ENCODE measurements around the gene PREP.
"Not testable (repeated sequence)": the region's sequence is repeated elsewhere in the genome, so short reads cannot be mapped to it uniquely, and the experiment has no call there.

PREP gene

DNA sequence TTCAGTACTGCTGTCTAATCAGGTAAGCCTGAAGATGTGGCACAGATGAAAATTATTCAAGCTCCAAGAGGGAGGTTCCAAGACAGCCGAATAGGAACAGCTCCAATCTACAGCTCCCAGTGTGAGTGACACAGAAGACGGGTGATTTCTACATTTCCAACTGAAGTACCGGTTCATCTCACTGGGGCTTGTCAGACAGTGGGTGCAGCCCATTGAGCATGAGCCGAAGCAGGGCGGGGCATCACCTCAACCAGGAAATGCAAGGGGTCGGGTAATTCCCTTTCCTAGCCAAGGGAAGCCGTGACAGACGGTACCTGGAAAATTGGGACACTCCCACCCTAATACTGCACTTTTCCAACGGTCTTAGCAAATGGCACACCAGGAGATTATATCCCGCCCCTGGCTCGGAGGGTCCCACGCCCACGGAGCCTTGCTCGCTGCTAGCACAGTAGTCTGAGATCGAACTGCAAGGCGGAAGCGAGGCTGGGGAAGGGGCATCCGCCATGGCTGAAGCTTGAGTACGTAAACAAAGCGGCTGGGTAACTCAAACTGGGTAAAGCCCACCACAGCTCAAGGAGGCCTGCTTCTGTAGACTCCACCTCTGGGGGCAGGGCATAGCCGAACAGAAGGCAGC lies 64.4 kb downstream of the PREP start:
- DNase-seq = not testable (repeated sequence)

DNA sequence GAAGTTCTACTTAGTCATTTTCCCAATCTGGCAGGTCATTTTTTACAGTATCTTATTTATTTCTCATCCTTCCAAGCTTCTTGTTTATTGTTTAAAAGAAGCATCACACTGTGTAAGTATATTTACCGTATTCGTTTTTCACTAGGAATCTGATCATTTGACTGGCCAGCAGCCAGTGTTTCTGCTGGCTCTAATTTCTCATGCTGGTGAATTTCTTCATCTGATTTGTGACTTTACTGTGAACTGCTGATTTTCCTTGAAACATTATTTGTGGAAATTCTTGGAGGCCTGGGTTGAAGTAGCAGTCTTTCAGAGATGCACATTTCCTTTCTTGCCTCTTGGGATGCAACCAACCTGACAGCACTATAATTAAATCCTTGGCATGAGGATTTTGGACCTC lies 65.9 kb downstream of the PREP start:
- no peak for DNase-seq

DNA sequence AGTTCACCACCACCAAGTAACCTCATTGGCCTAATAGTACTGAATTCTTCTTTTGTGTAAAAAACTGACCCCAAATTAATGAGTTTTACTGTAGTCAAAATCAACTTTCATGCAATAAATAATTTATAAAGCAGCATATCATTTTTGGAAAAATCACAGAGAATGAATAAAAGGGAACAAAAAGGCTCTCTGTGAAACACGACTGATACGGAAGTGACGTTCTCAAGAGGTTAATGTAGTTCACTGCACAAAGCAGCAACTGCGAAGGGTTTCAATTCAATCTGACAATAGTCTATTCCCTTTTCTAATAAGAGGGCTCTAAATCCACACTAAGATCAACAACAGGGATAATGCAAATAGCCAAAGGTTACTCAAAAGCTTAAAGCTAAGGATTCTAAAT lies 70.3 kb downstream of the PREP start:
- no peak for DNase-seq

DNA sequence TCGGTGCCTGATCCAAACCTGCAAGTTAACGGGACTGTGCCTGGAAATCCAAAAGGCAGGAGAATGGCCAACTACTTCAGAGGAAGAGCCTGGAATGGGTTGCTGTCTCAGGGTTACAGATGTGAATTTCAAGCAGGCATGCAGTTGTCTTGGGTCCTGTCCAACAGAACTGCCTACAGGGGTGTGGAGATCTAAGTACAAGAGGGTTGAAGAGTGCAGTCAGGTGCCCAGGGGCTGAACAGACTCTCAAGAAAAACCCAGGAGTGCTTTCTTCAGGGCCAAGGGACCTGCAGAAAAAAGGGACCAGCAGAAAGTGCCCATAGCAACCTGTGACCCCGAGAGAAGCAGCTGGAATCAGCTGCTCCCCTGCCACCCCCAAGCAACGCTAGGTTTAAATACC lies 71.0 kb downstream of the PREP start:
- DNase-seq = no peak

DNA sequence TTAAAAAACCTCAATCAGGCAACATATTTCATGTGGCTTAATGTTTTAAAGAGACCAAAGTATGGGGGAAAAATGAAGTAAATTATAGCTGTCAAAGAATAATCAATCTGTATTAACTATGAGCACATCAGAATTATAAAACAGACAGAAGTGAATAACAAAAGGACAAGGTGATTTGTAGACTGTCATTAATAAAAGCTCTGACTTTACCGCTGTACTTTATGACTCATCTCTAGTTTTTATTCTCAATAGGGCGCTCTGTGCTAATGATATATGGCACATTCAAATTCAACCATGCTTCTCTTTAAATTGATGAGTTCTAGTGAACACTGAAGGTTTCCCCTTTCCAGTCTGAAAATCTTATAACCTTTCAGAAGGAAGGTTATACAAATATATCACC lies 72.0 kb downstream of the PREP start:
- no peak for DNase-seq

DNA sequence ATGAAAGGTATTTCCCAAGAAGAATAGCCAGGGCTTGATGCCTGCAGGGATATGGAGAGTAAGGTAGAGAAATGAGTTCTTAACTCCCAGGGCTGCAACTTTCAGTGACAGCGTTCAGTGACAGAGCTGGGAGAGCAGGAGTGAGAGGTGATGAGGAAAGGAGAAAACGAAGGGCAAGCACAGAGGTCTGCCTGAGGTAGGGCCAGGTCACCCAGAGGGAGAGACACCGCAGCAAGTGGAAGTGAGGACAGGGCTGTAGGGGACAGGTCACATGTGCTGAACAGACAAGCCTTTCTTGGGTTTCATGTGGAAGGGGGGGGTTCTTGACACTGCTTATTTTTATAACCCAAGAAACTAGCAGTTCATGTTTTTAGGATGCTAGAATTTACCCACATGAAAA lies 72.5 kb downstream of the PREP start:
- DNase-seq = no peak

DNA sequence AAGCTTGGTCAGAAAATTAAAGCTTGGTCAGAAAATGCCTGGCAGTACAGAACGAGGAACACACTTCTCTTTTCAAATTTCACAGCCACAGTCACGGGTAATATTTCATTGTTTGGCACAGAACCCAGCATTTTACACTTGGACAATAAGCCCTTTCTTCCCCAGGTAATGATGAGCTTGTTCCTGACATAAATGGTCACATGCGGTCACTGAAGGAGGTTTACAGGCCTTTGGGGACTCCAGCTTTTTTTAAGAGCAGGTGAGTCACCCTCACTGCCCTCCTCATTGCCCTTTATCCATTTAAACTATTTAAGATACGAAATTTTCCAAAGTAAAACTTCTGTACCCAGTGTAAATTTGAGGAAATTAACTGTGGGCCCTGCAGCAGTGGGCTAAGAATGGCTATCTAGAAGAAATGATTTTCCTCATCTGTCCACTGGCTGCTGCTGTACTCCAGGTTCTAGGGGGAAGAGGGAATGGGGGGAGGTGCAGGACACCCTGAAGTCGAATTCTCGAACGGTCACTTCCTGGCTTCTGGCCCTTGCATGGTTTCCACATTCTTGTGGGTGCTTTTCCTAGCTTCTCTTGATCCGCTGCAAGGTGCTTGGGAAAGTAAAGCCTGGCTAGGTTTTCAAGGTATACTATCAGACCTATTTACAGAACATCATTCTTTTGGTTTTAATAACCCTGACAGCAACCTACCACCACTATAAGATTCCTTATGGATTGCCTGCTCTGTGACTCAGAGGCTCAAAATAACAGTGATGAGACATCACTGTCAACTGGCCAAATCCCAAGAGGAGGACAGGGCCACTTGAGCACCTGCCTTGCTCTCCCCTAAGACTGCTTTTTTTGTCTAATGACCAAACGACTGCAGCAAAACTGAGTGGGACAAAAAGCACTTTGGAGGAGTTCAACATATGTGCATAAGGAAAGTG lies 75.8 kb downstream of the PREP start:
- no peak for DNase-seq

DNA sequence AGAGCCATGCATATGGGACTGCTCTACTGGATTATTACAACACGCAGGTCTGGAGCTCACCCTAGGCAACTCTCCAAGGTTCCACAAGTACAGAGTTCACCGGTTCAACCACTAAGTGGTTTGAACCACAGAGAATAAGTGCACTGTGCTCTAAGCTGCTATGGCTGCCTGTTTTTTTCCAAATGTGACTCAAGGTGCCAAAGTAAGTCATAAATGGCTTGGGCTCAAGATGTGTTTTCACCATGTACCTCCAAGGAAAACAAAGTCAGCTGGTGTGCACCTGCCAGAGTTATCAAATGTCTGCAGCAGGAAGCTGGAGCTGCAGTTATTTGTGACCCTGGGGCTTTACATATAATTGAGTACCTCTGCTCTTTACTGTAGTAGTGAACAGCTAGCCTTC lies 76.7 kb downstream of the PREP start:
- no peak for DNase-seq

DNA sequence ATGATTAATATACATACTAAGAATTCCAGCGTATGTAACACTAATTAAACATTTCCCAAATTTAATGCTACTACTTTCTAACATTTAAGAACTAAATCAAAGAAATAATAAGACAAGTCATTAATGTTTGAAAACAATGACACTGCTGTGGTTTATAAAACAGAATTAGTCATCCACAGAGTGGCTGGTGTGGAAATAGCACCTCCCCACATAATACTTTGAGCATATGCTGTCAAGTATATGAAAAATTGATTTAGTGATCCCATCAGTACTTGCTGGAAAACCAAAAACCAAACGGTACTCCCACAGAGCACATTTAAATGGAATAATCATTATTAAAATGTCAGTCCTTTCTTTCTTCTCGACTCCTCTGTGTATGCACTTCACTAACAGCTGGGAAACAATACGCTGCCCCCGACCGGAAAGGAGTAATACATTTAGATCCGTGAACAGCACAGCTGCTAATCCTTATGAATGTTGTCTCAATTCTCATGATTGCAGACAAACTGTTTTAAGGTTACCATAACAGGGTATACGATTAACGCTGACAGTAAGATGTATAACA lies 78.4 kb downstream of the PREP start:
- no peak for DNase-seq

DNA sequence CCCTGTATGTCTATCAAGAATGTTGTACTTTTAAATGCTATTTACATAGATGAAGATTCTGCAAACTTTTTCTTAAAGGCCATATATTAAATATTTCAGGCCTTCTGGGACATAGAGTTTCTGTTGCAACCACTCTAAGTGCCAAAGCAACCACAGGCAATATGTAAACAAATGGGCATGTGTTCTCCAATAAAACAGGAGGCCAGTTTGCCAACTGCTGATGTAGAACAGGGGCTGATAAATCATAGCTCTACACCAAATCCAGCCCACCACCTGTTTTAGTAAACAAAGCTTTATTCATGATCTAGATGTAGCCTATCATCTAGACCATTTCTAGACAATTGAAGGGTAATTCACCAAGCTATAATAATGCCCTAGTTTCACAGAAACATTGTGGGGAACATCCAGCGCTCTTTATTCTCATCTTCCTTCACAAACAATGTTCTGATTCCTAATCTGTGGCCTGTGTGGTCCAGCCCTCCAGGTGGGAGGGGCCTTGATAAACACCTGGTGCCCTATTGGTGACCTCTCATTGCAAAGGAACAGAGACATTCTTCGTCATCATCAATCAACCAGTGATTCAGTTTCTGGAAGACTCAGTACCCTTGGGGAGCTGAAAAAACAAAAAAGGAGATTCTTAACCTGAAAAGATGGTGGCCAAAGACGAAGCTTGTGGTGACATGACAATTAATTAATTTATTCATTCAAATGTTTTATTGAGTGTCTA lies 80.2 kb downstream of the PREP start:
- no peak for DNase-seq

DNA sequence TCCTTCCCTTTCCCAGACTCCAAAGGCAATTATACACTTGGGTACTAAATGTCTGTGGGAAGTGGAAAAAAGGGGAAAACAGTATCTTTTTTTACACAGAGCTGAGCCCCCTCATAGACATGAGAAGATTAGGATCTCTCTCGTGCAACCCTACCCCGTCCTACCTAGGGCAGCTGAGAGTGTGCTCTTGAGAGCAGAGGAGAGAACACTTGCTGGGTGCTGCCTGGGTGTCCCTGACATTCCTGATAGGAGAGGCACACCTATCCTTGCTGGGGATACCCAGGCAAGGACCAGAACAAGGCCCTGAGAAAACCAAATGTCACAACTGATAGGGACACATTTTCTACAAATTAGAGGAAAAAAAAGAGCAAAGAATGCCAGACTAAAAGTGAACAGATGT lies 81.2 kb downstream of the PREP start:
- no peak for DNase-seq

DNA sequence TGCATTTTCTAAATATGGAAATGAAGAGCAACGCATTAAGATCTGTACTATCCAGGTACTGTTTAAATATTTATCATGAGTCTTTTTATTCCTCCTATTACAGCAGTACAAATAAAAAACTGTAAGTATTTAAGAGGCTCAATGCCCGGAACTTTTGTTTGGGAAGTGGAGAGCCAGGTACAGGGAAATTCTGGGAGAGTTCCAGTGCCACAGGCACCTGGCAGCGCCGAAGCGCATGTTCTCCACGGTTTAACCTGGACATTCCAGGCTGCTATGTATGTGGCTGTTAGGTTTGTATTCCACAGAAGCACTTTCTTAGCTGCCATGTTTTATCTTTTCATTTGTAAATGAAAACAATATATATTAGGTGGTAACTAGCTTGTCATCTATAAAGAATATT lies 81.7 kb downstream of the PREP start:
- DNase-seq = no peak

DNA sequence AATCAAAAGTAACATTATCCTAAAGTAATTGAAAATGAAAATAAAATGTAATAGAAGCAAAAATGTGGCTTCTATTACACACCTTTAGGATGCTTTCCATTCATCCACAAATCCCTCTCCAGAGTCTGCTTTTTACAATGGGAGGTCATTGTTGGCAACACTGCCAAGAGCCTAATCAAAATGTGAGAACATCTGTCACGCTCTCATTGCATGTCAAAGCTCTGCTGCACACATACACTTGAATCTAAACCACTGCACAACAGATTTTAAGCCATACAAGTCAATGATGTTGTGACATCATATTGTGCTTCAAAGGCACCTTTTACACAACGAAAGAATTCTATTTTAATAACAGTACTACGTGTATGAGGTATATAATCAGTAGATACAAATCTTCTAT lies 82.1 kb downstream of the PREP start:
- no peak for DNase-seq

DNA sequence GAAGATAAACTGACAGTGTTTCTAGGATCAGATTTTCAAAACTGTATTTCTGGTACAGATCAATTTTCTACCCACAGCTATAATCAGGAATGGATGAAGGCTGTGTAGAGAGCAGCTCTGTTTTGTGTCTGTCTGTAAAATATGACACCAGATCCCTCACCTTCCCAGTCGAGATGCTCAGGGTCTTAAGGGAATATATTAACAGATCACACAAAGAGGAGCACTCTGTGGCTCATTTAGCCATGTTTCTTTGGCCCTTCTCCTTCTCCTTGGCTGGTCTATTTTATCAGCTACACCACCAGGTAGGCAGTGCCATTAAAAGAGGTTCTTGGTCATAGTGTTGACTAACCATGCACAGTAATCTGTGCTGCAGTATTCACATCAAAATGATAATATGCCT lies 82.6 kb downstream of the PREP start:
- no peak for DNase-seq

DNA sequence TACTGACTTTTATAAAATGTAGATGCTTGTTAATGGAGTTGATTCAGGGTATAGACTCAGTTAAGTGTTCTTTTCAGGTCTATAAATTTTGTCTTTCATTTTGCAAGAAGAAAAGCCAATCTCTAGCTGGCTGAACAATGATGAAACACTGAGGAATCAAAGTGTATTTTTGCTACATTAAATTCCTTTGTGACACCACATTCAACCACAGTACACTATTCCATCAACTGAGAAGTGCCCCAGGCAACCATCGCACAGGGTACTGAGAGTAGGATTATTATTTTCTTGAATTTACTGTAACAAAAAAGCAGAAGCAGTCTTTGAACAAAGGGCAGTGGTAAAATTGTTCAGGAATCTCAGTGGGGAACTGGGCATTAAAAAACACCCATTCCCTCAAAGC lies 83.6 kb downstream of the PREP start:
- no peak for DNase-seq

DNA sequence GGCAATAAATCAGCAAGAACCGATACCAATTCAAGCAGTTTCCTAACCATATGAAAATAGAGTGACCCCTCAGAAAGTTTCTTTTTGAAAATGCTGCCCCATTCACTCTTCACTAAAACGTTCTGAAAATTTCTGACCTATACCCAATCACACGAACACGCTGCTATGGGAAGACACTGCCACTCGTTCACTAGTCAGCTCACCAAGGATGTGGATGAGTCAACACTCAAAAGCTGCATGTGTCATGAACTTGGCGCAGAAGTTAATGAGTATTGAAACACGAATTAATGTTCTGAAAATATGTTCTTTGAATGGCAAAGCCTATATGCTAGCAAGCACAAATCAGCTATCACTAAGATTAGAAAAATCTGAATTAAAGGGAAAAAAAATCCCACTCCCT lies 84.2 kb downstream of the PREP start:
- no peak for DNase-seq

DNA sequence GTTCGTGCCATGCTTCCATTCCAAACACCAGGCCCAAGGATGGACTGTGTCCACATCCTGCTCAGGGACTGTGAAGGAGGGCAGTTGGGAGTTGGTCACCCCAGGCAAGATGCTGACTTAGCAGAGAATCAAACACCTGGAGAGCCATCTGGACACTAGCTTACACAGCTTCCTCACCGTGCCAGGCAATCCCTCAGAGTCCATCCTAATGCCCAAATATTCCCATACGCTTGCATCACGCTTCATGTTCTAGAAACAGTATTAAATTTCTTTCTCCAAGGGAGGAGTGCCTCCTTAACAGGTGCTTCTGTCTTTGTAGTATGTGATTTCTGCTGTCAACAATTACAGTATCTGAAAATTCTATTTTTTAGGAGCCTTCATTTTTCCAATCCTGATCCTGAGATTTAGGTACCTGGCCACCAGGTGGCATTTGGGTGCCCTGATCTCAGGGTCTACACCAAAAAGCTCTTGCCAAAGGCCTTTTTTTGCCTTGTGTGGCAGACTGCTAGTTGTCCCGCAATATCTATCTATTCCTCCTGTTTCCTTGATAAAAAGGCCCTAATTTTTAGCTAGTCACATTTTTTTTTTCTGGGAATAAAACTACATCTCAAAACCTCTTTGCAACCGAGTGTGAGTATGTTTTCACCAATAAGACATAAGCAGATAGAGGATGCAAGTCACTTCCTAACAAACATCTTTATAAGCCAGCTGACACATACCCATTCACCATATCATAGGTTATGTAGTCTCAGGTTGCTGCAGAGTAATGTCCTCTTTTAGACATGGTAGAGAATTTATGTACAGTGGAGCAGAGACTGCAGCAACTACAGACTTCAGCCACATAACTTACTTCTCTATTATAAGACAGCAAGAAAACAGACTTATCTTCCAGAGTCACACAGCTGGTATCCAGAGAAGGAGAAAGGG lies 85.0 kb downstream of the PREP start:
- DNase-seq = no peak

DNA sequence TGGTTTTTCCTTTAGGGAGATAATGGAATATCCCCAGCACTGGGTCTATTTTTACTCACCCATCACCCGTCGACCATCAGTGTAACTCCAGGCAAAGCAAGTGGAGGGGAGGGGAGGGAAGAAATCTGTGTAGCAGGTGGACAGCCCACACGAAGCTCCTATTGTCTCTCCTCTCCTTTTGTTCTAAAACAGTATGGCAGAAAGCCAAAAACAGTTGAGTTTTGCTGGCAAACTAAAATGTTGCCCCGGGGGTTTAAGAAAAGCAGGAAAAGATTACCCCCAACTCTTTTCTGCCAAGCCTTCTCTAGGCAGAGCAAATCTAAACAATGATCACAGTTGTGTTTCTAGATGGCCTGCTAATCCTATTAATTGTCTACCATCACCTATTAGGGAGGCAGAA lies 89.7 kb downstream of the PREP start:
- no peak for DNase-seq

DNA sequence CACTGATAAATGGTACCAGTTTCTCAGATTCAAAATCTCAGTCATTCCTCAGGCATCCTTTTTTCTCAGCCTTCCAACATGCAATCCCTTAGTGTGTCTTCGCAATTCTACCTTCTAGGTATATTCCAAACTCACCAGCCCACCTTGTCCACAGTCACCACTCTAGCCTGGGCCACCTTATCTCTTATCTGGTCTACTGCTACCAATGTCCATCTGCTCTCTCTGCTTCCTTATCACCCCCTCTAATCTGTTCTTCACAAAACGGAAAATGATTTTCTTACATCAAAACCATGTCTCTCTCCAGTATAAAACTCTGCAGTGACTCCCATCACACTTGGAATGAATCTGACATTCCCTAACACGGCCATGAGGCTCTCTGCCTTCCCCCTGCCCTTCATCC lies 91.9 kb downstream of the PREP start:
- DNase-seq = no peak

DNA sequence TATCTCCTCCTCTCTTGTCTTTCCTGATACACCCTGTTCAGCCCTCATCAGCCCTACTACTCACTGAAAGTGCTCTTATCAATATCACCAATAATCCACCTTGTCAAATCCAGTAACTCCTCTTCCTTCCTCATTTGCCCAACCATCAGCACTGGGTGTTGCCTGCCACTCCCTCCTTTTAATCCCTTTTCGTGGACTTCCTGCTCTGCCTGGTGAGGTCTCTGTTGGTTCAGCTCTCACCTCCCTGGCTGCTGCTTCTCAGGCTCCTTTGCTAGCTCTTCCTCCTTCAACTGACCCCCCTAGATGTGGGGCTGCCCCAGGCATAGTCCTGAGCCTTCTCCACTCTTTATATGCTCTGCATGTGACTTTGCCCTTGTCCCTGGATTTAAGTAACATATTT lies 92.5 kb downstream of the PREP start:
- no peak for DNase-seq

DNA sequence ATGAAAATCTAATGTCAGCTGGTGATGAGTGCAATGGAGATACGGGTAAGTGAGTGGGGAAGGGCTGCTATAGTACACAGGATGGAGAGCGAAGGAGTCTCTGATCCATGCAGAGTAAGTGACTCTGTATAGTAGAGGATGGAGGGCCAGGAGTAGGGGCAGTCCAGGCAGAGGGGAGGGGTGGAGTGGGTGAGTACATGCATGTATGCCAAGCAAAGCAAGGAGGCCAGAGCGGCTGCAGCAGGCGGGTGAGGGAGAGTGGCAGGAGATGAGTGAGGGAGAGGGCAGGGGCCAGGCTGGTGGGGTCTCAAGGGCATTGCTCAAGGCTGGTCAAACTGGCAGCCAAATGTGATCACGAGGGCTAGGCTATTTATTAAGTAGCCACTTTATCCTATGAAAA lies 94.0 kb downstream of the PREP start:
- no peak for DNase-seq

DNA sequence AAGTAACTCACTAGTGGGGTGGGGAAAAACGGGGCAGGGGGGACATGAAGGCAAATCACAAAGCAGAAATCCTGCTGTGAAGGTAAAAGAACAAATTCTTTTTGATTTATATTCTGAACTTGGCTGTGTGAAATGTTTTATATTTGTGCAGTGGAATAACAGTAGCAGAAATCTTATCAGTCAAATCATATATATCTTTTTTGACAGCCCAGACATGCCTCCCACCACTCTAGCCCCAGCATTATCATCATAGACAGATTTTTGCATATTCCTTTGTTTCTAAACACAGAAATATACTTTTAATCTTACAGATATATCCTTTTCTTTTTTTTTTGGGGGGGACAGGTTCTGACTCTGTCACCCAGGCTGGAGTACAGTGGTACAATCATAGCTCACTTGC lies 97.4 kb downstream of the PREP start:
- no peak for DNase-seq

DNA sequence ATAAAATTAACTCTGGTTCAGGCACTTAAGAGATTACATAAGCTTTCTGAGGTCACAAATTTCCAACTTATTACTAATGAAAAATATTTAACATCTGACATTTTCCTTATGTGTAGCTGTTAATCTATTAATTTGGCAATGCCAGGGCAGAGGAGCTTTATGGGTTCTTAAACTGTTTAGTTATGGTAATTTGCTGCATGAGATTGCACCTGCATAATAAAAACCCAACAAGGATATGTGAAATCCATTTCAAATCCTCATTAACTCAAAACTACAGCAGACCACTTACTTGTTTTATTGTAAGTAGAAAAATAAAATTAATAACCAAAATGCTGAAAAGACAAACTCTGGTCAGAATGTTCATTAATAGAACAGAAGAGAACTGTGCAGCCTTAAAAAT lies 98.1 kb downstream of the PREP start:
- DNase-seq = no peak
